Kidney epithelial cell (primary cell): Measurements from ENCODE around the gene ELAVL1. TPM values are rescaled to one million over a fixed set of nuclear protein-coding genes. Genes with fewer than 3 reads are reported as not detected.

Source experiments
- DNase-seq: peaks from one replicate; pipeline ENCODE4 v3.0.0-alpha.2; 2010; ENCODE audit warnings: low read depth
- H3K27me3 ChIP-seq: 2 replicates; pipeline ENCODE4 v1.6.0; 2011; ENCODE audit warnings: low read length; ENCODE audit not compliant: control insufficient read depth, insufficient read depth
- H3K36me3 ChIP-seq: 2 replicates; pipeline ENCODE4 v1.5.1; 2011; ENCODE audit warnings: low read length; ENCODE audit not compliant: control insufficient read depth, insufficient read depth
- H3K4me3 ChIP-seq: 2 replicates; pipeline ENCODE4 v1.5.1; 2011; ENCODE audit warnings: low read depth, mild to moderate bottlenecking, control low read depth, low read length
- total RNA-seq: library from RNA; depleted of rRNA; stranded (reverse); fragments of >200 nt; gene quantifications from 2 replicates; pipeline ENCODE4 v1.2.3, GENCODE V29; 2015
- TF ChIP-seq, protein P1 (sequence below): IDR thresholded peaks from 2 replicates; pipeline ENCODE4 v1.5.1; 2011; ENCODE audit warnings: mild to moderate bottlenecking, moderate library complexity, low read length, control low read depth, inconsistent platforms; ENCODE audit not compliant: insufficient read depth, poor library complexity, severe bottlenecking

The ELAVL1 gene
- total RNA-seq, 1 donor from 2014 or later: 65.9 TPM

- Histone ChIP-seq H3K36me3 (no peaks in the 10 kb centered on the region), H3K4me3 (no peak overlapping the region), H3K27me3 (peaks cover 32% of the 10 kb centered on the region)
- TF ChIP-seq, protein P1, sequence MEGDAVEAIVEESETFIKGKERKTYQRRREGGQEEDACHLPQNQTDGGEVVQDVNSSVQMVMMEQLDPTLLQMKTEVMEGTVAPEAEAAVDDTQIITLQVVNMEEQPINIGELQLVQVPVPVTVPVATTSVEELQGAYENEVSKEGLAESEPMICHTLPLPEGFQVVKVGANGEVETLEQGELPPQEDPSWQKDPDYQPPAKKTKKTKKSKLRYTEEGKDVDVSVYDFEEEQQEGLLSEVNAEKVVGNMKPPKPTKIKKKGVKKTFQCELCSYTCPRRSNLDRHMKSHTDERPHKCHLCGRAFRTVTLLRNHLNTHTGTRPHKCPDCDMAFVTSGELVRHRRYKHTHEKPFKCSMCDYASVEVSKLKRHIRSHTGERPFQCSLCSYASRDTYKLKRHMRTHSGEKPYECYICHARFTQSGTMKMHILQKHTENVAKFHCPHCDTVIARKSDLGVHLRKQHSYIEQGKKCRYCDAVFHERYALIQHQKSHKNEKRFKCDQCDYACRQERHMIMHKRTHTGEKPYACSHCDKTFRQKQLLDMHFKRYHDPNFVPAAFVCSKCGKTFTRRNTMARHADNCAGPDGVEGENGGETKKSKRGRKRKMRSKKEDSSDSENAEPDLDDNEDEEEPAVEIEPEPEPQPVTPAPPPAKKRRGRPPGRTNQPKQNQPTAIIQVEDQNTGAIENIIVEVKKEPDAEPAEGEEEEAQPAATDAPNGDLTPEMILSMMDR: no peak
- DNase-seq: no peak
Observed at GRCh38 chr19:7914099-7914498, 91.3 kb downstream of the ELAVL1 start.

- no peaks in the 10 kb centered on the region for H3K36me3 ChIP-seq
- no peak overlapping the region for H3K4me3 ChIP-seq
- H3K27me3 ChIP-seq: peaks cover 31% of the 10 kb centered on the region
- no peak for DNase-seq
- TF ChIP-seq, protein P1: no peak
Observed at GRCh38 chr19:7913652-7914051, 91.8 kb downstream of the ELAVL1 start.

DNA sequence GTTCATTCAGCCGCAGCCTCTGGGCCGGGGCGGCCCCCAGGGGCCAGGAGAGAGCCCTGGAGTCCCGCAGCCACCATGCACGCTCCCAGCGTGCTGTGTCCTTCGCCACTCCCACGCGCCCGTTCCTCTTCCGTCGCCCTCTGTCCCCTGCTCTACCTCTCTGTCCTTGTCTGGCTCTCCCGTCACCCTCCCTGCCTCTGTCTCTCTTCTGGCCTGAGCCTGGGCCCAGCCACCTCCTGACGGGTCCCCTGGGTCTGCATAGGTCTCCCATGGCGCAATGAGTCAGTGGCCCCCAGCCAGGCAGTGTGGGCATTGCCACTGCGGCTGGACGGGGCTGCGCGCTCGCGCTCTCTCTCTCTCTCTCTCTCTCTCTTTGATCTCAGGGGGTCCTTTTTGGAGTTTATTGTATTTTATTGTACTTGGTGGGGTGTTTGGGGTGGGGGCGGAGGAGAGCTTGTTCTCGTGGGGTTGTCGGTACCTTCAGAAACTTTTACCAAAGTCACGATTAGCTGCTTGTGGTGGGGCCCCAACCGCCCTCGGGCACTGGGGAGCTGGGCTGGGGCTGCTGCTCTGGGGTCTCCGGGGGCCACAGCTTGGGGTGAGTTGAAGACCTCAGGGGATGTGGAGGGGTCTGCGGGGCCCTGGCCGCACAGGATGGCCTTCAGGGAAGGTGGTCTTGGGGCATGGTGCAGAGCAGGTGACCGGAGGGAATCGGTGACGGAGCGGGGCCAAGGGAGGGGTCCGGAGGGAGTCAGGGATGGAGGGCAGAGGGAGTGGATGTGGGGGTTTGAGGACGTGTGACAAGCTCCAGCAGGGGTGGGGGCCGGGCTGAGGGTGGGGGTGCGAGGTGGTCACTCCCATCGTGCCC is 92.5 kb downstream of the ELAVL1 start:
- no peak for DNase-seq
- TF ChIP-seq, protein P1: no peak
- Histone ChIP-seq H3K27me3 (peaks cover 28% of the 10 kb centered on the region), H3K36me3 (no peaks in the 10 kb centered on the region), H3K4me3 (no peak overlapping the region)

DNA sequence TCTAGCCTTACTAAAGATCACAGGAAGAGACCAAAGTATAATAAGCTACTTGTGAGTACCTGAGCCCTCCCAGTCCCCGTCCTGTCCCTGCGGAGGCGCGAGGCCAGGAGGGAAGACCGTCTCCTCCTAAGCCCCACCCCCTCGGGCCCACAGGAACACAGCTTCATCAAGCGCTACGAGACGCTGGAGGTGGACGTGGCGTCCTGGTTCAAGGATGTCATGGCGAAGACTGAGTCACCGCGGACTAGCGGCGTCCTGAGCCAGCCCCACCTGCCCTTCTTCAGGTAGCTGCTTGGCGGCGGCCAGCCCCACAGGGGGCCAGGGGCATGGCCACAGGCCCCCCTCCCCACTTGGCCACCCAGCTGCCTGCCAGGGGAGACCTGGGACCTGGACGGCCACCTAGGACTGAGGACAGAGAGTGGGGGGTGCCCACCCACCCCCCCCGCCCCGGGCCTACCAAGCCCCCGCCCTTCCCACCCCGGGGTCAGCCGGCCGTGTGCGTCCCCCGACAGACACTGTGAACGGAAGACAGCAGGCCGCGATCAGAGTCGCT is 93.2 kb downstream of the ELAVL1 start:
- peaks cover 21% of the 10 kb centered on the region for H3K27me3 ChIP-seq
- TF ChIP-seq, protein P1: no peak
- no peak for DNase-seq
- H3K36me3 ChIP-seq: no peaks in the 10 kb centered on the region
- H3K4me3 ChIP-seq: no peak overlapping the region

- H3K4me3 ChIP-seq: no peak overlapping the region
- TF ChIP-seq, protein P1: no peak
- peaks cover 17% of the 10 kb centered on the region for H3K27me3 ChIP-seq
- DNase-seq: no peak
- H3K36me3 ChIP-seq: no peaks in the 10 kb centered on the region
Observed at GRCh38 chr19:7911508-7912143, 93.8 kb downstream of the ELAVL1 start.
